ENCODE measurements around the gene SUPT3H.
"Not testable (repeated sequence)": the region's sequence is repeated elsewhere in the genome, so short reads cannot be mapped to it uniquely, and the experiment has no call there.

Gene SUPT3H

DNA sequence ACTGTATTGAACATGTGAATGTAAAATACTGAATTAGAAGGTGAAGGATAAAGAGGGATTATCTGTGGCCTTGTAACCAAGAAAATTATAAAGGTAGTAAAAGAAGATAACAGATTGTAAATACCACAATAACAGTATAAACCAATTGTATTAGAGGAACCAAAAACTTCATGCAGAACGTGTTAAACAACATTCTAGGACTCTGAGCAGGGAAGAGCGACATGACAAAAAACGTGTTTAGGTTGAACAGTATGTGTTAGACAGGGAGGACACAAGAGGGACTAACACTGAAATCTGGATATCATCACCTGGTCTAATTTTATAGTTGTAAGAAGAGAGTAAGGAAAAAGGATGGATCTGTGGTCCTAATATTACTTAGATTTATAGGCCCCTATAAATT is 308.6 kb downstream of the SUPT3H start:
- DNase-seq (ENCODE audit: low read depth in 1 of 2, low spot score in 1 of 2), result peak in 1 of 2 experiments; percentile 61
- in situ Hi-C loops (cut with HindIII; ENCODE audit: low pct_unique_long_range_greater_than_20kb, low sequenced_read_pairs), result no loop called here
- TF ChIP-seq JUND (IDR thresholded peaks at IDR 0.05; ENCODE audit: low read depth), result no peak

DNA sequence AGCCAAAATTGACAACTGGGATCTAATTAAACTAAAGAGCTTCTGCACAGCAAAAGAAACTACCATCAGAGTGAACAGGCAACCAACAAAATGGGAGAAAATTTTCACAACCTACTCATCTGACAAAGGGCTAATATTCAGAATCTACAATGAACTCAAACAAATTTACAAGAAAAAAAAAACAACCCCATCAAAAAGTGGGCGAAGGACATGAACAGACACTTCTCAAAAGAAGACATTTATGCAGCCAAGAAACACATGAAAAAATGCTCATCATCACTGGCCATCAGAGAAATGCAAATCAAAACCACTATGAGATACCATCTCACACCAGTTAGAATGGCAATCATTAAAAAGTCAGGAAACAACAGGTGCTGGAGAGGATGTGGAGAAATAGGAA is 310.3 kb downstream of the SUPT3H start:
- in situ Hi-C loops (cut with HindIII; ENCODE audit: low pct_unique_long_range_greater_than_20kb, low sequenced_read_pairs); DNase-seq (ENCODE audit: low read depth in 1 of 2, low spot score in 1 of 2): not testable (repeated sequence)

DNA sequence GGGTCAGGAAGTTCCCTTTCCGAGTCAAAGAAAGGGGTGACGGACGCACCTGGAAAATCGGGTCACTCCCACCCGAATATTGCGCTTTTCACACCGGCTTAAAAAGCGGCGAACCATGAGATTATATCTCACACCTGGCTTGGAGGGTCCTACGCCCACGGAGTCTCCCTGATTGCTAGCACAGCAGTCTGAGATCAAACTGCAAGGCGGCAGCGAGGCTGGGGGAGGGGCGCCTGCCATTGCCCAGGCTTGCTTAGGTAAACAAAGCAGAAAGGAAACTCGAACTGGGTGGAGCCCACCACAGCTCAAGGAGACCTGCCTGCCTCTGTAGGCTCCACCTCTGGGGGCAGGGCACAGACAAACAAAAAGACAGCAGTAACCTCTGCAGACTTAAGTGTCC is 315.1 kb downstream of the SUPT3H start:
- DNase-seq (ENCODE audit: low read depth in 1 of 2, low spot score in 1 of 2); in situ Hi-C loops (cut with HindIII; ENCODE audit: low pct_unique_long_range_greater_than_20kb, low sequenced_read_pairs): not testable (repeated sequence)

DNA sequence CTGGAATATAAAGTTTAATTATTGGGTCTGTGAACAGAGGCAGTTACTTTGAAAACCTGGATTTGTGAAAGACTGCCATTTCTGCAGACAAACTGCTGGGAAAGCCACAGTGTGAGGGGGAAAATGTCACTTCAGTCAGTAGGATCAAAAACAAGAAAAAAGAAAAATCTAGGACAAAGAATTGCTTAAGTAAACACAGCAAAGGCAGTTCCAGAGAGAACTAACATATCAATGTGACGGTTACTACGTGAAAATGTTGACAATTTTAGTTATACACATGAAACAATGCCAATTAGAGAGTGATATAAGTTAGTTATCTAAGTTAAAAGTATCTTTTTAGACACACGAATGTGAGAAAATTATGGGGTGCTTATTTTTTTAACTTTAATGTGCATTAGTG is 320.0 kb downstream of the SUPT3H start:
- in situ Hi-C loops (cut with HindIII; ENCODE audit: low pct_unique_long_range_greater_than_20kb, low sequenced_read_pairs), result no loop called here
- no peak for DNase-seq (ENCODE audit: low read depth in 1 of 2, low spot score in 1 of 2)
- no peak for TF ChIP-seq JUND (IDR thresholded peaks at IDR 0.05; ENCODE audit: low read depth)

DNA sequence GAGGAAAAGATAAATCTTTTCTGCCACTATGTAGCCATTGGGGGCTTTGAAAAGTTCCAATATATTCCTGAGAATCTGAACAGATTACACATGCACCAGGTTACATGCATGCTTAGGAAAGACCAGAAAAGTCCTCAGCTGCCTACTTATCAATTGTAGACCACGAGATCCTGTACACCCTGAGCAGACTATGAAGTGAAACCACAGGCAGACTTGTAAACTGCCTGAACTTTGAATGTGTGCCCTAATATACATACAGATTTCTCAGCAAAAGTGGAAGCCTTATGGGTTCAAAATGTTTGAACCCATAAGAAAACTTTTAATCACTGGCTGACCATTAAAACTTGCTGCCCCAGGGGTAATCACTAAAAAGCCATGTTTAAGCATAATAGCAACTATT is 323.1 kb downstream of the SUPT3H start:
- TF ChIP-seq JUND (IDR thresholded peaks at IDR 0.05; ENCODE audit: low read depth), result no peak
- DNase-seq (ENCODE audit: low read depth in 1 of 2, low spot score in 1 of 2), result no peak
- in situ Hi-C loops (cut with HindIII; ENCODE audit: low pct_unique_long_range_greater_than_20kb, low sequenced_read_pairs), result no loop called here

DNA sequence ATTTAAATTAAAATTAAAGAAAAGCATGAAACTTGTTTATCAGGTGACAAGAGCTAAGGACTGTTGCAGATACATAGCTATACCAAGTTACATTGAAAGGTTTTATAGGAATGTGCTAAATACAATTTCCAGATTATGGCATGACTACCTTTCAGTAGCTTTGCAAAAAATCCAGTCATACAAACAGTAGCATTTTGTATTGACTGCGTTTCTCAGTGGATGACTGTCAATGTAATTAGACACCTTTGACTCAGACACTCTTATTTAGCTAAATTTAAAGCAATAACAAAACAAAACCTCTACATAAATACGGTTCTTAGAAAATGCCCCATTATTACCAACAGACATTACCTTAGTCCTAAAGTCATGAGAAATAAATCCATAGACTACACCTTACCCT is 325.4 kb downstream of the SUPT3H start:
- DNase-seq (ENCODE audit: low read depth in 1 of 2, low spot score in 1 of 2), result no peak
- in situ Hi-C loops (cut with HindIII; ENCODE audit: low pct_unique_long_range_greater_than_20kb, low sequenced_read_pairs), result no loop called here
- no peak for TF ChIP-seq JUND (IDR thresholded peaks at IDR 0.05; ENCODE audit: low read depth)

DNA sequence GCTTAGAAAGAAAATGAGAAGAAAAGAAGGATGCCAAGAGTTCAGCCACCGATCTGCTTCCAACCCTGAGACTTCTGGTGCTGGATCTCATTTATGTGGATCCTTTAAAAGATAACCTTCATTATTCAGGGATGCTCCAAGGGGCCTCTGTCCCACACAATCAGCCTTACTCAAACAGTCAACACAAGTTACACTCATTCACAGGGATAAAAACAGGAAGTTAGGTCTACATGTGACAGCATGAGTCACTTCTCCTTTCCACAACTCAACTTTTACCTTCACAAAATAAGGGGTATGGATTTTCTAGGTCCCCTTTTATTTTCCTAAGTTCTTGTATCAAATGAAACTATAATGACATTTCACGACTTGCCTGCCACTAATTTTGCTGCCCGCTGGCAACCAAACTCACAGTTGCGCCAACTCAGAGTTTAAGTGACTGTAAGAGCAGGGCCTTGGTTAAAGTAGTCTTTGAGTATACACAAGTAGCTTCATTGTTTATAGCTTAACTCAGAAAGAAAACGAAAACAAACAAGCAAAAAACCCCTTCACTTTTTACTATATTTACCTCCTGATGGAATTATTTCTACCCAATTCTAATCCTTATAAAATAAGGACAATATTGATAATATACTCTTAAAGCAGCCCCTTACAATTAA is 328.4 kb downstream of the SUPT3H start:
- in situ Hi-C loops (cut with HindIII; ENCODE audit: low pct_unique_long_range_greater_than_20kb, low sequenced_read_pairs), result no loop called here
- DNase-seq (ENCODE audit: low read depth in 1 of 2, low spot score in 1 of 2), result no peak
- TF ChIP-seq JUND (IDR thresholded peaks at IDR 0.05; ENCODE audit: low read depth), result no peak

DNA sequence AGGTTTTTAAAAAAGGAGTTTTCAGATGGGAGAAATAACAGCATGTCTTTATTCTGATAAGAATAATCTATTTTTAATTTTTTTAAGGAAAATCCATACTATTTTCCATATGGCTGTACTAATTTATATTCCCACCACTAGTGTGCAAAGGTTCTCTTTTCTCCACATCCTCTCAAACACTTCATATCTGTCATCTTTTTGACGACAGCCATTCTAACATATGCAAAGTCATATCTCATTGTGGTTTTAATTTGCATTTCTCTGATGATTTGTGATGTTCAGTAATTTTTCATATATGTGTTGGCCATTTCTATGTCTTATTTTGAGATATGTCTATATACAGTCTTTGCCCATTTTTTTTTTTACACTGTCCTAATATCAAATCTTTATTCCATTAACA is 330.2 kb downstream of the SUPT3H start:
- DNase-seq (ENCODE audit: low read depth in 1 of 2, low spot score in 1 of 2), result no peak
- no peak for TF ChIP-seq JUND (IDR thresholded peaks at IDR 0.05; ENCODE audit: low read depth)
- in situ Hi-C loops (cut with HindIII; ENCODE audit: low pct_unique_long_range_greater_than_20kb, low sequenced_read_pairs), result no loop called here

DNA sequence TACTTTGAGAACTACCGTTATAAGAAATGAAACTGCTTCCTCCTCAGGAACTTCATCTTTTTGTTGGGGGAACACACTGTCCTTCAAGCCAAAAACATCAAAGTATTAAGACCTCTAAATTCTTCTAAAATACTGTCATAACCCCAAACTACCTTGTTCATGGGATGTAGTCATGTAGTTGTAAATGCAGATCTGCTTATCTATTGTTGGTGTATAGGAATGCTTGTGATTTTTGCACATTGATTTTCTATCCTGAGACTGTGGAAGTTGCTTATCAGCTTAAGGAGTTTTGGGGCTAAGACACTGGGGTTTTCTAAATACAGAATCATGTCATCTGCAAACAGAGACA is 332.5 kb downstream of the SUPT3H start:
- in situ Hi-C loops (cut with HindIII; ENCODE audit: low pct_unique_long_range_greater_than_20kb, low sequenced_read_pairs), result no loop called here
- DNase-seq (ENCODE audit: low read depth in 1 of 2, low spot score in 1 of 2), result no peak
- TF ChIP-seq JUND (IDR thresholded peaks at IDR 0.05; ENCODE audit: low read depth), result no peak

DNA sequence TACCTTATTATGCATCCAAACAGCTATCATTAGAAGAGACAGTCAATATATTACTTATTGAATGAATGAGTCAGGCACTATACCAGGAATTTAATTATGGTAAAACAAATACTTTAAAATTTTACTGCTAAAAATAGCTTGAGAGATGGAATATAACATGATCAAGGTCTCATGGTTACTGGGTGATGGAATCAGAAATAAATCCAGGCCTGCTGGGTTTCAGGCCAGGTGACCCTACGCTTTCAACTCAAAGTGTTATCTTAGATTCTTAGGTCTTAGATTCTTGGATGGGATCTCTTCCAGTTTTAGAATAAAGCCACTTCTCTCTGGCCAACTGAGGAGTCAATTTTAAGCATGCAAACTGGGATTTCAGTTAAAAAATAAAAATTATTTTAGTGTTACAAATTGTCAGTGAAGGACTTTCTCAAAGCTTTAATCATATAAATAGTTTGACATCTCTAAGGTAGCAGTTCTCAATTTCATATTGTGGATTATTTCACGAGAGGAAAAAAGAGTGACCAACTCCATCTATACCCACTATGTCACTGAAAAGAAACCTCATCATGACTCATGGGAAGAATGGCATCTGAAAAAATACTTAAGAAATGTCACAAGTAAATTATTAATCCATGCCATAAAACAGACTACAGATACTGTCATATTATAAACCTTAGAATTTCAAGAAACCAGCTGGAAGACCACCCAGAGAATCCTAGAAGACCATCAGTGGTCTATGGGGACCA is 333.1 kb downstream of the SUPT3H start:
- in situ Hi-C loops (cut with HindIII; ENCODE audit: low pct_unique_long_range_greater_than_20kb, low sequenced_read_pairs), result no loop called here
- no peak for TF ChIP-seq JUND (IDR thresholded peaks at IDR 0.05; ENCODE audit: low read depth)
- DNase-seq (ENCODE audit: low read depth in 1 of 2, low spot score in 1 of 2), result no peak

DNA sequence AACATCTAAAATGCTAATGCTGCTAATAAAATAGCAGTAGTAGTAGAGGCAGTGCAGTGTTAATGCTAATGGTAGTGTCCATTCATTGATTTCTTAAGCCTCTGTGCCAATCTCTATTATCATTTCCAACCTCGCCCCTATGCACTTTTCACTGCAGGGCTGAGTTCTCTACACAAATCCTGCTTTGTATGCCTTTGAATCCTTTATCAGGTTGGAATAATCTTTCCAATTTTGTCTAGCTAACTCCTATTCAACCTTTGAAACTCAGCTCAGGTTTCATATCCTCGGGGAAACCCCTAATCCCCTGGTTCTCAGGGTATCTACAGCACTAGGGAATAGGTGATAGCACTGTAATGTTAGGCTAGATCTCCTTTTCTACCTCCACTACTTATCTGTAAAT is 333.6 kb downstream of the SUPT3H start:
- no peak for DNase-seq (ENCODE audit: low read depth in 1 of 2, low spot score in 1 of 2)
- TF ChIP-seq JUND (IDR thresholded peaks at IDR 0.05; ENCODE audit: low read depth), result no peak
- in situ Hi-C loops (cut with HindIII; ENCODE audit: low pct_unique_long_range_greater_than_20kb, low sequenced_read_pairs), result no loop called here

DNA sequence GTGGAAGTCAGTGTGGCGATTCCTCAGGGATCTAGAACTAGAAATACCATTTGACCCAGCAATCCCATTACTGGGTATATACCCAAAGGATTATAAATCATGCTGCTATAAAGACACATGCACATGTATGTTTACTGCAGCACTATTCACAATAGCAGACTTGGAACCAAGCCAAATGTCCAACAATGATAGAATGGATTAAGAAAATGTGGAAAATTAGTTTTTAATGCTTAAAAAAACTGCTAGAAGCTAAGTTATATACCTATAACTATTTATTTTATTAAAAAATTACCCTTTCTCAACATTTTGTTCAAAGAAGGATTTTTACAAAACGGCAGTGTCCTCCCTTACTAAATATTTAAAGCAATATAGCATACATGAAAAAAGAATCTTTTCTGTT is 335.1 kb downstream of the SUPT3H start:
- DNase-seq (ENCODE audit: low read depth in 1 of 2, low spot score in 1 of 2); in situ Hi-C loops (cut with HindIII; ENCODE audit: low pct_unique_long_range_greater_than_20kb, low sequenced_read_pairs): not testable (repeated sequence)

DNA sequence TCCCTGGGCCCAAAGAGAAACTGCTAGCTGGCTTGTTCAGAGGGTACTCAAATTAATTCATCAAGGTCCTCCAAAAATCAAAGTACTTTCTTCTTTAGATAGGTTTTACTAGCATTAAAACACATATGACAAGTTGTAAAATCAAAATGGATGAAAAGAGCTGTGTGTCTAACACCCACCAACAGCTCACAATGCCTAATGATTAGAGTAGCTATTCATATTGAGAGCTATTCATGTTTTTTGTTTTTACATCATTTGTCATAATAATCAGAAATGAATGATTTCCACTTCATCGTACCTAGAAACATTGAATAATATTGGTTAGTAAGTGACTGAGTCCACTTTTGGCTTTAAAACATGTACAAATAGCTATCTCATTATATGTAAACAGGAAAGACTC is 339.5 kb downstream of the SUPT3H start:
- in situ Hi-C loops (cut with HindIII; ENCODE audit: low pct_unique_long_range_greater_than_20kb, low sequenced_read_pairs), result no loop called here
- TF ChIP-seq JUND (IDR thresholded peaks at IDR 0.05; ENCODE audit: low read depth), result no peak
- no peak for DNase-seq (ENCODE audit: low read depth in 1 of 2, low spot score in 1 of 2)

DNA sequence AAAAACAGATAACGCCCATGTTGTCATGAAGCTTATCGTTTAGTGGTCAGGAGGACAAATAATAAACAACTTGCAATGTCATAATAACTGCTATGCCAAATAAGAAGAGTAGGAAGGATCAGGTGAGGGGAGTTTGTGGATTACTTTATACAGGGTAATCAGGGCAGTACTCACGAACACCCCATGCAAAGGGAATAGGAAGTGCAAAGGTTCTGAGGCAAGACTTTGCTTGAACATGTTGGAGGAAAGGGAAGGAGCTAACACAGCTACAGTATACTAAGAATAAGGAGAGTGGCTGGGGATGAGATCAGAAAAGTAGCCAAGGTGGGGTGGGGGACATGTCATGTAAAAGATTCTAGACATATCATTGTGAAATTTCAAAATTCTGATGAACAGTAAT is 341.6 kb downstream of the SUPT3H start:
- no peak for DNase-seq (ENCODE audit: low read depth in 1 of 2, low spot score in 1 of 2)
- no peak for TF ChIP-seq JUND (IDR thresholded peaks at IDR 0.05; ENCODE audit: low read depth)
- in situ Hi-C loops (cut with HindIII; ENCODE audit: low pct_unique_long_range_greater_than_20kb, low sequenced_read_pairs), result no loop called here
